ENCODE measurements around the gene MYLIP. TPM values are rescaled to one million over a fixed set of nuclear protein-coding genes. Genes with fewer than 3 reads are reported as not detected.

MYLIP gene
- total RNA-seq, 4 donors from 2014 or later, result 35.1 to 49.6 (median 43.8) TPM

DNA sequence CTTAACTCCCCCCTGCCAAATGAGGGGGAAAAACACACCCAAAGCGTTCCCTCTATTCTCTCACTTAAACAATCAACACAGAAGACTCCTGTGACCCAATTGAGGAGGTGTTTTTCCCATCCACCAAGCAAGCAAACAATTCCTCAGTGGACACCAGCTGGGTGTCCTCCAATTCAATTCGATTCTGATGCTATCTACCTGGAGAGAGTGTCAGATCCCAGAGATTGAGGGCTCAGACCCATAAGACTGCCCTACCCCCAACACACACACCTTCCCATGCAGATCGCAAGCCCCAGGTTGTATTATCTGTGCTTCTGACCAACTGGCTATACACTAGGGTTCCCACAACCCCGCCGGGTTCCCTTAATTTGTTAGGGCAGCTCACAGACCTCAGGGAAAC is 36.8 kb downstream of the MYLIP start:
- DNase-seq (ENCODE audit: low spot score in 2 of 2), result no peak
- intact Hi-C loops (cut with DNase I; ENCODE audit: low total_unique reads), result no loop called here
- H3K4me3 ChIP-seq (ENCODE audit: low read depth, poor library complexity, severe bottlenecking), result no peak overlapping the region
- TF ChIP-seq, protein P1, sequence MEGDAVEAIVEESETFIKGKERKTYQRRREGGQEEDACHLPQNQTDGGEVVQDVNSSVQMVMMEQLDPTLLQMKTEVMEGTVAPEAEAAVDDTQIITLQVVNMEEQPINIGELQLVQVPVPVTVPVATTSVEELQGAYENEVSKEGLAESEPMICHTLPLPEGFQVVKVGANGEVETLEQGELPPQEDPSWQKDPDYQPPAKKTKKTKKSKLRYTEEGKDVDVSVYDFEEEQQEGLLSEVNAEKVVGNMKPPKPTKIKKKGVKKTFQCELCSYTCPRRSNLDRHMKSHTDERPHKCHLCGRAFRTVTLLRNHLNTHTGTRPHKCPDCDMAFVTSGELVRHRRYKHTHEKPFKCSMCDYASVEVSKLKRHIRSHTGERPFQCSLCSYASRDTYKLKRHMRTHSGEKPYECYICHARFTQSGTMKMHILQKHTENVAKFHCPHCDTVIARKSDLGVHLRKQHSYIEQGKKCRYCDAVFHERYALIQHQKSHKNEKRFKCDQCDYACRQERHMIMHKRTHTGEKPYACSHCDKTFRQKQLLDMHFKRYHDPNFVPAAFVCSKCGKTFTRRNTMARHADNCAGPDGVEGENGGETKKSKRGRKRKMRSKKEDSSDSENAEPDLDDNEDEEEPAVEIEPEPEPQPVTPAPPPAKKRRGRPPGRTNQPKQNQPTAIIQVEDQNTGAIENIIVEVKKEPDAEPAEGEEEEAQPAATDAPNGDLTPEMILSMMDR (IDR thresholded peaks at IDR 0.05), result no peak
- no peak for TF ChIP-seq POLR2A (IDR thresholded peaks at IDR 0.05)
- WGBS, 2 donors, result 95 to 96% methylated on average over 5 of the region's 5 CpGs

DNA sequence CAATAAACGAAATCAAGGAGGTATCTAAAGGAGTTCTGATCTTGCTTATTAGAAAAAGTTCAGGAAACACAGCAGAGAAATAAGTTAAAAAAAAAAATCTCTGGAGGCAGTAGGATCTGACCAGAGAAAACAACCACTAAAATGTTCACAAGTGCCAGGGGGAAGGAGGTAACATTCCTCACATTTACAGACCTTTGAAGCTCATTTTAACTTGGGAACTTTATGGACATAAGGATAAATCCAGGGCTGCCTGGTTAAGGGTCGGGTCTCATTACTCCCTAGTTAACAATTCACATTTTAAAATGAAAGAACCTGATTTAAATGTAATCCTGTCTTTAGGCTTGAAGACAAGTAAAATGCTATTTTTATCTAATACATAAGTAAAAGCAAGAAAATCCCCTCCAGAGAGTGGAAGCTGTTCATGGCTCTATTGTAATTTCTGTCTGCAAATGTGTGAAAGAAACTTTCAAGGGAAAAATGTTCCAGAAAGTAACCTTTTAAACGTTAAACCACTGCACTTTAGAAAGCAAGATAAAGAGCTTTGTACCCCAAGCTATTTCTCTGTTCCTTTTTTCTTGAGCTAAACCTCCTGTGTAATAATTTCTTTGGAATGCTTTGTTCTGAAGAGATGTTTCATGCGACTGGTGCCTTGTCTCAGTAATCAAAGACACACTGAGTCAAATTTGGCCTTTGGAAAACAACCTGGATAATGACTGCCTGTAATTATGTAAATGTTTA is 38.2 kb downstream of the MYLIP start:
- no peak overlapping the region for H3K4me3 ChIP-seq (ENCODE audit: low read depth, poor library complexity, severe bottlenecking)
- no peak for DNase-seq (ENCODE audit: low spot score in 2 of 2)
- WGBS, 2 donors, result 63 to 64% methylated on average over 4 of the region's 4 CpGs
- no peak for TF ChIP-seq POLR2A (IDR thresholded peaks at IDR 0.05)
- TF ChIP-seq, protein P1 (IDR thresholded peaks at IDR 0.05), result no peak
- intact Hi-C loops (cut with DNase I; ENCODE audit: low total_unique reads), result no loop called here

DNA sequence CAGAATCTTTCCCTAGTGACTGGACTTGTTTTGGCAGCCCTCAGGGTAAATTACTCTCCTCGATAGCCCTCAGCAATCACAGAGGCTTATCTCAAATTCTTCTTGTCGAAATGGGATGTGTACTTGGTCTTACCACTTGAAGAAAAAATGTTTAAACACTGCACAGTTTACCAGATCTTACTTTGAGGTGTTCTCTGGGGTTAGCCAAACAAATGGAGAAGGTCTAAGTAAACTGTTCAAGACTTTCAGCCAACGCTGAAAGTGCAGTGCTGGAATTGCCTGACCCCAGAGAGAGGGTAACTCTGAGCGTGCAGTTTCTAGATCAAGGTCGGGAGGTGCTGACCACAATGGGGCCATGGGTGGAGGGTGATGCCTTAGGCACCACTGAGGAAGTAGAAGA is 39.2 kb downstream of the MYLIP start:
- DNase-seq (ENCODE audit: low spot score in 2 of 2), result no peak
- WGBS, 2 donors, result 66% methylated on average over 5 of the region's 5 CpGs
- TF ChIP-seq, protein P1 (IDR thresholded peaks at IDR 0.05), result no peak
- no peak for TF ChIP-seq POLR2A (IDR thresholded peaks at IDR 0.05)
- intact Hi-C loops (cut with DNase I; ENCODE audit: low total_unique reads), result no loop called here
- no peak overlapping the region for H3K4me3 ChIP-seq (ENCODE audit: low read depth, poor library complexity, severe bottlenecking)

DNA sequence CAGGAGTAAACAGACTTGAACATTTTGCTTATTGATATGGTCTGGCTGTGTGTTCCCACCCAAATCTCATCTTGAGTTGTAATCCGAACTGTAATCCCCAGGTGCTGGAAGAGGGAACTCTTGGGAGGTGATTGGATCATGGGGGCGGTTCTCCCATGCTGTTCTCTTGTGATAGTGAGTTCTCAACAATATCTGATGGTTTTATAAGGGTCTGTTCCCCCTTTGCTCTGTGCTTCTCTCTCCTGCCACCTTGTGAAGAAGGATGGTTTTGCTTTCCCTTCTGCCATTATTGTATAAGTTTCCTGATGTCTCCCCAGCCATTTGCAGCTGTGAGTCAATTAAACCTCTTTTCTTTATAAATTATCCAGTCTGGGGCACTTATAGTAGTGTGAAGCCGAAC is 40.0 kb downstream of the MYLIP start:
- WGBS, 2 donors, result 80 to 90% methylated on average over 3 of the region's 3 CpGs
- no peak for DNase-seq (ENCODE audit: low spot score in 2 of 2)
- TF ChIP-seq POLR2A (IDR thresholded peaks at IDR 0.05), result no peak
- TF ChIP-seq, protein P1 (IDR thresholded peaks at IDR 0.05), result no peak
- intact Hi-C loops (cut with DNase I; ENCODE audit: low total_unique reads), result no loop called here
- H3K4me3 ChIP-seq (ENCODE audit: low read depth, poor library complexity, severe bottlenecking), result no peak overlapping the region

DNA sequence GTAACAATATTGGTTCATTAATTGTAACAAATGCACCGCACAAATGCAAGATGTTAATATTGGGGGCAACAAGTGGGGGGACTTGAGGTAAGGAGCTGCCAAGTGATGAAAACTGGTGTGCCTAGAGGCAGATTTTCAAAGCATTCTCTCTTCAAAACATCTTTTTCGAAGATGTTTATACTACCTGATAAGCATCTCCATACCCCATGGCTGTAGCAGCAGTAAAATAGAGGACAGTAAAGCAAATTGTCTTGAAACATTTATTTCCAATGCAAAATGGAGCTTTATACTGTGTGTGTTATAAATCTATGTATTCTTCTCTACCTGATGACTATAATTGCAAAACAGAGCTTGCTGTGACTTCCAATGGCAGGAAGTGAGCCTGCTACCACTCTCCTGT is 42.5 kb downstream of the MYLIP start:
- 69 to 74% methylated on average over 2 of the region's 2 CpGs for WGBS, 2 donors

More for the DNA sequence above, 42.5 kb downstream of the MYLIP start:
- no peak for DNase-seq (ENCODE audit: low spot score in 2 of 2)
- no peak overlapping the region for H3K4me3 ChIP-seq (ENCODE audit: low read depth, poor library complexity, severe bottlenecking)
- TF ChIP-seq, protein P1 (IDR thresholded peaks at IDR 0.05), result no peak
- no peak for TF ChIP-seq POLR2A (IDR thresholded peaks at IDR 0.05)
- intact Hi-C loops (cut with DNase I; ENCODE audit: low total_unique reads), result no loop called here
